Measurements from ENCODE around the gene AFMID. TPM values are rescaled to one million over a fixed set of nuclear protein-coding genes. Genes with fewer than 3 reads are reported as not detected.

The AFMID gene
- total and polyA plus RNA-seq, 2 donors (not counting 3 experiments of a cell fraction or from before 2014, with no cell fraction given), result 33.5 to 42.9 TPM

GRCh38 chr17:78182504-78182903 lies 4.7 kb upstream of the AFMID start:
- Histone ChIP-seq H3K79me2 (ENCODE audit: control insufficient read depth, insufficient read depth, low read length) (peaks cover 8% of the 10 kb centered on the region), H3K27me3 (ENCODE audit: control insufficient read depth in 2 of 2, insufficient read depth in 2 of 2, low read length in 2 of 2) (no peaks in the 10 kb centered on the region), H3K4me2 (ENCODE audit: insufficient read depth, low read length) (no peak overlapping the region), H2AFZ (ENCODE audit: low read depth, low read length) (no peak overlapping the region), H3K36me3 (ENCODE audit: control insufficient read depth in 2 of 2, extremely low read depth in 1 of 2, insufficient read depth in 2 of 2, low read length in 2 of 2) (no peaks in the 10 kb centered on the region), H3K4me3 (replicated peaks in 1 of 3; ENCODE audit: insufficient read depth in 1 of 3, low read depth in 1 of 3, low read length in 3 of 3) (no peak overlapping the region), H3K4me1 (ENCODE audit: control insufficient read depth, extremely low read depth, insufficient read depth, low read length) (peaks cover 4% of the 10 kb centered on the region), H3K9me1 (replicated peaks; ENCODE audit: control insufficient read depth, extremely low read depth, insufficient read depth, low read length) (no peaks in the 10 kb centered on the region), H4K20me1 (replicated peaks; ENCODE audit: control insufficient read depth, extremely low read depth, insufficient read depth, low read length) (no peaks in the 10 kb centered on the region), H3K27ac (ENCODE audit: insufficient read depth, low read depth, low read length) (no peak overlapping the region), H3K9me3 (replicated peaks; ENCODE audit: control insufficient read depth, insufficient read depth, low read length) (no peaks in the 10 kb centered on the region), H3K9ac (replicated peaks; ENCODE audit: extremely low read depth, insufficient read depth, low read length) (no peak overlapping the region)
- no peak for FAIRE-seq
- intact Hi-C loops (cut with micrococcal nuclease), result no loop called here
- BruUV-seq (replicated peaks), result no TSS peak
- TF ChIP-seq FOS (IDR thresholded peaks at IDR 0.05; ENCODE audit: borderline replicate concordance, insufficient read depth, low read length) (no peak), MYC (IDR thresholded peaks at IDR 0.05; ENCODE audit: low read depth, low read length) (no peak), JUN (IDR thresholded peaks at IDR 0.05; ENCODE audit: borderline replicate concordance, insufficient read depth, insufficient read length, low read depth) (no peak)
- ChIA-PET CTCF (interaction anchor here (0.8 to 1.4 kb wide), 2 partner anchors 17 to 40 kb away, joined by 3 read pairs; no protein-coding TSS in a partner anchor), POLR2A (no interaction called here)
- no peak for DNase-seq (ENCODE audit: low read depth, low spot score)
- dilution Hi-C loops (cut with MboI; ENCODE audit: extremely low pct_ligation_motif_present, low sequenced_read_pairs), result no loop called here

DNA sequence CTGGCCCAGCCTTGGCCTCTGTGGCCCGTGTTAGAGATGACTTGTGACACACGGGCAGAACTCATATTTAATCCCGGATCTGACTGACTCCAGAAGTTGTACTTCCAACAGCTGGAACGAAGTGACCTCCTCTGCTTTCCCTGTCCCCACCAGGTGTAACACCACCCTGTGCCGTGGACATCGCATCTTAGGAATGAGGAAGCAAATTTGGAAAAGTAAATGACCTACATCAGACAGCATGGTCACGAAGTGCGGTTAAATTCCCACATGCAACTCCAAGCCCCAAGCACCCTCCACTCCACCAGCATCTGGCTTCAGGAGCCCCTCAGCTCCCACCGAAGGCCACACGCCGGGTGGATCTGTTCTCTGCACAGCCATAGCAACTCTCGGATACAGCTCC lies 3.2 kb upstream of the AFMID start:
- peaks cover 18% of the 10 kb centered on the region for H3K79me2 ChIP-seq (ENCODE audit: control insufficient read depth, insufficient read depth, low read length)
- ChIA-PET POLR2A (no interaction called here), CTCF (interaction anchor here (1.1 to 3.3 kb wide), 2 partner anchors 9 to 64 kb away, joined by 3 to 24 read pairs; no protein-coding TSS in a partner anchor)
- H3K4me3 ChIP-seq (replicated peaks in 1 of 3; ENCODE audit: insufficient read depth in 1 of 3, low read depth in 1 of 3, low read length in 3 of 3), result no peak overlapping the region
- no peaks in the 10 kb centered on the region for H3K9me3 ChIP-seq (replicated peaks; ENCODE audit: control insufficient read depth, insufficient read depth, low read length)
- intact Hi-C loops (cut with micrococcal nuclease), result no loop called here
- no peak overlapping the region for H3K9ac ChIP-seq (replicated peaks; ENCODE audit: extremely low read depth, insufficient read depth, low read length)
- peaks cover 11% of the 10 kb centered on the region for H3K4me1 ChIP-seq (ENCODE audit: control insufficient read depth, extremely low read depth, insufficient read depth, low read length)
- FAIRE-seq (no peak), DNase-seq (ENCODE audit: low read depth, low spot score) (no peak)
- H4K20me1 ChIP-seq (replicated peaks; ENCODE audit: control insufficient read depth, extremely low read depth, insufficient read depth, low read length), result no peaks in the 10 kb centered on the region
- dilution Hi-C loops (cut with MboI; ENCODE audit: extremely low pct_ligation_motif_present, low sequenced_read_pairs), result no loop called here
- no peaks in the 10 kb centered on the region for H3K27me3 ChIP-seq (ENCODE audit: control insufficient read depth in 2 of 2, insufficient read depth in 2 of 2, low read length in 2 of 2)
- BruUV-seq (replicated peaks), result no TSS peak
- H3K4me2 ChIP-seq (ENCODE audit: insufficient read depth, low read length), result no peak overlapping the region
- no peaks in the 10 kb centered on the region for H3K9me1 ChIP-seq (replicated peaks; ENCODE audit: control insufficient read depth, extremely low read depth, insufficient read depth, low read length)
- no peak overlapping the region for H2AFZ ChIP-seq (ENCODE audit: low read depth, low read length)
- TF ChIP-seq FOS (IDR thresholded peaks at IDR 0.05; ENCODE audit: borderline replicate concordance, insufficient read depth, low read length) (no peak), JUN (IDR thresholded peaks at IDR 0.05; ENCODE audit: borderline replicate concordance, insufficient read depth, insufficient read length, low read depth) (no peak), EZH2 (IDR thresholded peaks at IDR 0.05; ENCODE audit: borderline replicate concordance, low read depth, low read length, severe bottlenecking) (no peak), POLR2A (IDR thresholded peaks at IDR 0.05; ENCODE audit: low read depth, low read length) (no peak), MAX (IDR thresholded peaks at IDR 0.05; ENCODE audit: insufficient read depth, insufficient read length) (no peak), GATA2 (IDR thresholded peaks at IDR 0.05; ENCODE audit: insufficient read depth, insufficient read length, low read depth, low read length) (no peak), MYC (IDR thresholded peaks at IDR 0.05; ENCODE audit: low read depth, low read length) (no peak), POLR2AphosphoS5 (IDR thresholded peaks at IDR 0.05; ENCODE audit: insufficient read depth, low read depth, low read length) (no peak)
- TF ChIP-seq, protein P1, sequence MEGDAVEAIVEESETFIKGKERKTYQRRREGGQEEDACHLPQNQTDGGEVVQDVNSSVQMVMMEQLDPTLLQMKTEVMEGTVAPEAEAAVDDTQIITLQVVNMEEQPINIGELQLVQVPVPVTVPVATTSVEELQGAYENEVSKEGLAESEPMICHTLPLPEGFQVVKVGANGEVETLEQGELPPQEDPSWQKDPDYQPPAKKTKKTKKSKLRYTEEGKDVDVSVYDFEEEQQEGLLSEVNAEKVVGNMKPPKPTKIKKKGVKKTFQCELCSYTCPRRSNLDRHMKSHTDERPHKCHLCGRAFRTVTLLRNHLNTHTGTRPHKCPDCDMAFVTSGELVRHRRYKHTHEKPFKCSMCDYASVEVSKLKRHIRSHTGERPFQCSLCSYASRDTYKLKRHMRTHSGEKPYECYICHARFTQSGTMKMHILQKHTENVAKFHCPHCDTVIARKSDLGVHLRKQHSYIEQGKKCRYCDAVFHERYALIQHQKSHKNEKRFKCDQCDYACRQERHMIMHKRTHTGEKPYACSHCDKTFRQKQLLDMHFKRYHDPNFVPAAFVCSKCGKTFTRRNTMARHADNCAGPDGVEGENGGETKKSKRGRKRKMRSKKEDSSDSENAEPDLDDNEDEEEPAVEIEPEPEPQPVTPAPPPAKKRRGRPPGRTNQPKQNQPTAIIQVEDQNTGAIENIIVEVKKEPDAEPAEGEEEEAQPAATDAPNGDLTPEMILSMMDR (IDR thresholded peaks at IDR 0.05; ENCODE audit: extremely low read depth in 1 of 2, insufficient read depth in 1 of 2, low read depth in 1 of 2, low read length in 2 of 2), result no peak
- no peak overlapping the region for H3K27ac ChIP-seq (ENCODE audit: insufficient read depth, low read depth, low read length)
- no peaks in the 10 kb centered on the region for H3K36me3 ChIP-seq (ENCODE audit: control insufficient read depth in 2 of 2, extremely low read depth in 1 of 2, insufficient read depth in 2 of 2, low read length in 2 of 2)
